Mesothelial cell of epicardium (in vitro differentiated cells): ENCODE data around the gene MAMDC2. TPM values are rescaled to one million over a fixed set of nuclear protein-coding genes. Genes with fewer than 3 reads are reported as not detected.

Source experiments
- DNase-seq, 2 experiments: peaks; one replicate each; pipeline ENCODE4 v3.0.0; 2021; ENCODE audit warnings: low spot score in 2 of 2; ENCODE audit not compliant: unreplicated experiment in 2 of 2
- H3K27ac Mint-ChIP-seq: 2 replicates; pipeline ENCODE4 v1.8.0; 2021; ENCODE audit warnings: mixed read lengths
- H3K27me3 Mint-ChIP-seq: 2 replicates; pipeline ENCODE4 v1.8.0; 2021; ENCODE audit warnings: low read depth, mixed read lengths
- H3K36me3 Mint-ChIP-seq: 2 replicates; pipeline ENCODE4 v1.8.0; 2021; ENCODE audit warnings: mixed read lengths
- H3K4me1 Mint-ChIP-seq: 2 replicates; pipeline ENCODE4 v1.8.0; 2021; ENCODE audit warnings: mixed read lengths
- H3K4me3 Mint-ChIP-seq: 2 replicates; pipeline ENCODE4 v1.8.0; 2021; ENCODE audit warnings: mild to moderate bottlenecking, moderate library complexity, mixed read lengths
- H3K9me3 Mint-ChIP-seq: 2 replicates; pipeline ENCODE4 v1.8.0; 2021; ENCODE audit warnings: mixed read lengths
- CTCF ChIP-seq: fragments of 200-600 bp; sonication (generic); IDR thresholded peaks from one replicate; pipeline ENCODE4 v1.5.0; 2021; ENCODE audit warnings: antibody characterized with exemption; ENCODE audit not compliant: unreplicated experiment
- total RNA-seq: library from RNA; stranded (reverse); gene quantifications from 3 replicates; pipeline ENCODE4 v1.2.1, GENCODE V29; 2021

The MAMDC2 gene
- total RNA-seq, 1 donor from 2014 or later: 0.49 TPM

DNA sequence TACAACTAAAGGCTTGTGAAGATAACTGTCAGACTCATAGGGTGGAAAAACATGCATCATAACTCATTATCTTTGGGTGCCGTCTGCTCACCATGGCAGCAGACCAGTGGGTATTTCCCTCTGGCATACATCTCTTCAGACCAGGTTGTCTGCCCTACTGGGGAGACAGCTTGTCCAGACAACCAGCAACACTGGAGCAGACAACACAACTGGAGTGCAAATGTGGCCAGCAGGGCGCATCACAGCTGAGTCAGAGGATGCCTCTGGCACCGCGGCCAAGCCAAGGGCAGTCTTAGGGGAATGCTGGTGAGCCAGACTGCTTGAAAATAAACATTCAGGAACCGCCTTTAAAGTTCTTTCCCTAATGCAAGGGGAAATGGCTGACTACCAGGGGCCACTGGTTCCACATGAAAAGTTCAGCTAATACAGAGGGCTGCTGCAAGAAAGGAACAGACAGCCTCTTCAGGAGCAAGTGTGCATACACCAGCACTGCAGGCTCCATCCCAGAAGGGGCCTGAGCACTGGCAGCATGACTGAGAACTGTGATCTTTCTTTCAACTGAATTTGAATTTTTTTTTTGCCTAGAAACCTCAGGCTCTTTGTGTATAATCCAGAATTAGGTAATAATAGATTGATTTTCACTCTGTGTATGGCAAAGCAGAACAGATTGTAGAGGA lies 77.3 kb downstream of the MAMDC2 start:
- no peak for TF ChIP-seq CTCF
- peaks cover 8% of the 10 kb centered on the region for H3K4me1 Mint-ChIP-seq
- H3K36me3 Mint-ChIP-seq: no peaks in the 10 kb centered on the region
- H3K27me3 Mint-ChIP-seq: no peaks in the 10 kb centered on the region
- H3K9me3 Mint-ChIP-seq: no peaks in the 10 kb centered on the region
- no peak overlapping the region for H3K27ac Mint-ChIP-seq
- DNase-seq: no peak
- no peak overlapping the region for H3K4me3 Mint-ChIP-seq

GRCh38 chr9:70121818-70122436 lies 78.3 kb downstream of the MAMDC2 start:
- no peak for TF ChIP-seq CTCF
- no peaks in the 10 kb centered on the region for H3K36me3 Mint-ChIP-seq
- H3K4me1 Mint-ChIP-seq: peaks cover 6% of the 10 kb centered on the region
- DNase-seq: no peak
- H3K9me3 Mint-ChIP-seq: no peaks in the 10 kb centered on the region
- H3K27ac Mint-ChIP-seq: no peak overlapping the region
- H3K27me3 Mint-ChIP-seq: no peaks in the 10 kb centered on the region
- no peak overlapping the region for H3K4me3 Mint-ChIP-seq

DNA sequence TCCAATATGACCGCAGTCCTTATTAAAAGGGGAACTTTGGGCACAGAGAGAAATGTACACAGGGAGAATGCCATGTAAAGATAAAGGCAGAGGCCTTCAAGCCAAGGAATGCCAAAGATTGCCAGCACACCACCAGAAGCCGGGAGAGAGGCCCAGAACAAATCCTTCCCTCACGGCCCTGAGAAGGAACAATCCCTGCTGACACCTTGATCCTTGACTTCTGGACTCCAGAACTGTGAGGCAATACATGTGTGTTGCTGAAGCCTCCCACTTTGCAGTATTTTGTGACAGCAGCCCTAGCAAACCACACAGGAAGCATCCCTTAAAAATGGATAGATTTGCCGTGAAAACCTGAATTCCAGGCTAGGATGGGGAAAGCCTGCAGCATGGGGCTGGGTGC lies 80.0 kb downstream of the MAMDC2 start:
- no peak for TF ChIP-seq CTCF
- Mint-ChIP-seq H3K4me3 (no peak overlapping the region), H3K36me3 (no peaks in the 10 kb centered on the region), H3K27ac (no peak overlapping the region), H3K27me3 (no peaks in the 10 kb centered on the region), H3K9me3 (no peaks in the 10 kb centered on the region), H3K4me1 (no peaks in the 10 kb centered on the region)
- no peak for DNase-seq

DNA sequence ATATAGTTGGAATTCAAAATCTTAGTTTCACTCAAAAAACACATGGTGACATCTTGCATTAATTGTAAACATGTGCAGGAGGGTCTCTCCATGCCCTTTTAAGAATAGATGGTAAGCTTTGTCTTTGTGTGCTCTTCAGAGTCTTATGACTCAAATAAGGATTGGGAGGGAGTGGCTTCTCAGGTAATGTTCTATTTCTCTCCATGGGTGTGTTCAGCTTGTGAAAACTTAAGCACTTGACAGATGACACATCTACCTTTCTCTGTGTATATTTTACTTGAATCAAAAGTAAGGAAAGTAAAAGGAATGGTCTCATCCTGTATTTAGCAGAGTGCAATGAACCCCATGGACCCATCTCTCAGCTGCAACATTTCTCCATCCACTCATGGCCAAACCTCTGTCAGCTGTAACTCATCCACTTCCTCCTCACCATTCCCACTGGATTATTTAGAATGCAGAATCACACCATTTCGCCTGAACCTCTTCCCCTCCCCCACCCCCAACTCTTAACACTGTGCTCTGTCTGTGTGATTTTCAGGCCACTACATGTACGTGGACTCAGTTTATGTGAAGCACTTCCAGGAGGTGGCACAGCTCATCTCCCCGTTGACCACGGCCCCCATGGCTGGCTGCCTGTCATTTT lies 82.1 kb downstream of the MAMDC2 start:
- no peak overlapping the region for H3K4me3 Mint-ChIP-seq
- H3K36me3 Mint-ChIP-seq: peaks cover 4% of the 10 kb centered on the region
- no peak overlapping the region for H3K27ac Mint-ChIP-seq
- H3K9me3 Mint-ChIP-seq: peaks cover 3% of the 10 kb centered on the region
- DNase-seq: no peak
- no peak for TF ChIP-seq CTCF
- H3K4me1 Mint-ChIP-seq: no peaks in the 10 kb centered on the region
- H3K27me3 Mint-ChIP-seq: no peaks in the 10 kb centered on the region

- no peak overlapping the region for H3K27ac Mint-ChIP-seq
- H3K27me3 Mint-ChIP-seq: no peaks in the 10 kb centered on the region
- H3K36me3 Mint-ChIP-seq: peaks cover 4% of the 10 kb centered on the region
- peaks cover 3% of the 10 kb centered on the region for H3K9me3 Mint-ChIP-seq
- no peak overlapping the region for H3K4me3 Mint-ChIP-seq
- peaks cover 4% of the 10 kb centered on the region for H3K4me1 Mint-ChIP-seq
- no peak for DNase-seq
- no peak for TF ChIP-seq CTCF
Measured at GRCh38 chr9:70127036-70127435, 83.4 kb downstream of the MAMDC2 start.
